ENCODE measurements around the gene MEPCE.
"Not testable (repeated sequence)": the region's sequence is repeated elsewhere in the genome, so short reads cannot be mapped to it uniquely, and the experiment has no call there.

The MEPCE gene

DNA sequence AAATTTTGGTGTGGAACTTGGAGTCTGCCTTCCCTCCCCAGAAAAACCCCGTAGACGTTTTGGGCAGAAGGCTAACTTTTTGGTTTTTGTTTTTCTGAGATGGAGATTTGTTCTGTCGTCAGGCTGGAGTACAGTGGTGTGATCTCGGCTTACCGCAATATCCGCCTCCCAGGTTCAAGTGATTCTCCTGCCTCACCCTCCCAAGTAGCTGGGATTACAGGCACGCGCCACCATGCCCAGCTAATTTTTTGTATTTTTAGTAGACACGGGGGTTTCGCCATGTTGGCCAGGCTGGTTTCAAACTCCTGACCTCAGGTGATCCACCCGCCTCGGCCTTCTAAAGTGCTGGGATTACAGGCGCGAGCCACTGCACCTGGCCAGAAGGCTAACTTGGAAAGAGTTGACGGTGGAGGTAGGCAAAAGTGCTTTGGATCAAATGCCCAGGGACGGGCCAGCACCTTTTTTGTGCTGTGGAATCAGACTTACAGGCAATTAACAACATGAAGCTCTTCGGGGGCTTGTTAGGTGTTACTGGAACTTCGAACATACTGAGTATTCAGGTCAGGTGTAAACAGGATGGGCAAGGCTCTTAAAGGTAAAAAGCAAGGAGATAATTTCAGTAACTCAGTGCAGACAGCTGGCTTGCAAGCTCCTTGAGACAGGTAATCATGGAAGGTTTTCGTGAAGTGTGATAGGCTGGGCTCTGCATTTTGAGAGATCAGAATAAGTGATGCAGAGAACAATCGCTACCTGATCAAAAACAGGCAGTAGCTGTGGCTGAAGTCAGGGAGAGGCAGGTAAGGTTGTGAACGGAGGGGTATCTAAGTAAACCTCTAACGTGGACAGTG is 4.9 kb downstream of the MEPCE start:
- no peak for DNase-seq (ENCODE audit: low spot score)

DNA sequence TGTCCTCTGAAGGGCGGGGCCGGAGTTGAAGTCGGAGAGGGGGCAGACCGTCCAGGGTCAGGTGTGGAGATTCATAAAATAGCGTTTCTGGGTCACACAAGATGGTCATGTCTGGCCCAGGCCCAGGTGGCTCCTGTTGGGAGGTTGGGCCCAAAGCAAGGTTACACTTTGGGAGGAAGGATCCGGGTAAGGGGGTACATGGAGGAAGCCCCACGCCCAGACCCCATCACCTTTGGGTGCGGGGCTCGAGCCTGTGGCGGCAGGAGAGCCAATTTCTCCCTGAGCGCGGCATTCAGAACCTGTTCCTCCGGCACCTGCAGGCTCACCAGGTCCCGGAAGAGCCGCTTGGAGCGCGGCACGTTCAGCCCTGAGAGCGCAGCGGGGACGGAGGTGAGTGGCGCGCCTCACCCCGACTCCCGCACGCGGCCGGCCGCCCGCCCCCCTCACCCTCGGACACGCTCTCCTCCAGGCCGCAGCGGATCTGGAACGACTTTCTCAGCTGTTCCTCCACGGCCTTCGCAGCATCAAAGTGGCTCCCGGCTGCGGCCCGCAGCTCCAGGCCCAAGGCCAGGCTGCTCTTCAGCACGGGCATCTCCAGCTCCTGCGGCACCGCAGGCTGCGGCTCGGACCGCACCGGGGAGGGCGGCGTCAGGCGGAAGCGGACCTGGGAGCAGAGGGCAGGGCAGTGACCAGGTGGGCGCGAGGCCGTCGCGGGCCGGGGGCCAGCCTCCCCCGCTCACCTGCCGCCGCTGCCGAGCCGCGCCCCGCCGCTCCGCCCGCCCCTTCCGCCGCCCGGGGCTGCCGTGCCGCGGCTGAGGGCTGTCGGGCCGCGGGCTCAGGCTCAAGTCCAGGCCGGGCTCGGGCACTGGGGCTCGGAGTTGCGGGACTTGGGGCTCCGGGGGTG is 6.0 kb downstream of the MEPCE start:
- peak; percentile 44 for DNase-seq (ENCODE audit: low spot score)

DNA sequence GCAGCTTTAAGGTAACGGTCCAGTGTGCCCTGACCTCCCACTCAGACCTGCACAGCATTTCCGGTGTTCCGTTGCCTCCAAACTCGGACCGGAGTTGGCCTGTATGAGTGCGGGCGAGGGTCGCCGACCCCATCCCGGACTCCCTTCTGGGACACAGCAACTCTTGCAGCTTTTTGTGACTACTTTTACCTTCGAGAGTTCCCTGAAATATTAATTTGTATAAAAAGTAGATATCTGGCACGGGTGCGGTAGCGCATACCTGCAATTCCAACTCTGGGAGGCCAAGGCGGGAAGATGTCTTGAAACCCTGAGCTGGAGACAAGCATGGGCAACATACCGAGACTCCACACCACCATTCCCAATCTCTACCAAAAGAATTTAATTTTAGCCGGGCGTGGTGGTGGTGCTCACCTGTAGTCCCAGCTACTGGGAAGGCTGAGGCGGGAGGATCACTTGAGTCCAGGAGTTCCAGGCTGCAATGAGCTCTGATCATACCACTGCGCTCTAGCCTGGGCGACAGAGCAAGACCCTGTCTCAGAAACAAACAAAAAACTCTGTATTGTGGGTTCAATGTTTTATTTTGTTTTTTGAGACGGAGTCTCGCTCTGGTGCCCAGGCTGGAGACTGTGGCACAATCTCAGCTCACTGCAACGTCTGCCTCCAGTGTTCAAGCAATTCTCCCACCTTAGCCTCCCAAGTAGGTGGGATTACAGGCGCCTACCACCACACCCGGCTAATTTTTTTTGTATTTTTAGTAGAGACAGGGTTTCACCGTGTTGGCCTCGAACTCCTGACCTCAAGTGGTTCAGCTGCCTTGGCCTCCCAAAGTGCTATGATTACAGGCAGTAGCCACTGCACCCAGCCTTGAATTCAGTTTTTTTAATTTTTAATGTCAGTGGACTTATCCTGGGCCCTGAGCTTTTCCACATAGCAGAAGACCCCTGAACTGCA is 7.8 kb downstream of the MEPCE start:
- DNase-seq (ENCODE audit: low spot score), result no peak

DNA sequence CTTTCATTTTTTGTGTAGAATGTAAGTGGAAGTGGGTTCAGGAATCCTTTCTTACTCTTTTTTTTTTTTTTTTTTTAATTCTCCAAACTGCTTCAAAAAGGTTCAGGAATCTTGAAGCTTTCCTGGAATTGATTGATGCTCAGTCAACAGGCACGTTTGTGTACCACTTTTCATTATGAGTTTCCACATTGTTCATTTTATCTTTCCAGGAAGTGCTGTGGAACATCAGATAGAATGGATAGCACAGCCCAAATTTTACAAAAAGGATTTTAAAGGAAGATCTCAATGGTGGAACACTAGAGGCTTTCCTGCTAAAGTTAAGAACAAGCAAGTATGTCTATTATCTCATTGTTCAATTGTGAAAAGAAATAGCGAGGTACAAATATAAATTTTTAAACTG is 8.5 kb downstream of the MEPCE start:
- no peak for DNase-seq (ENCODE audit: low spot score)

DNA sequence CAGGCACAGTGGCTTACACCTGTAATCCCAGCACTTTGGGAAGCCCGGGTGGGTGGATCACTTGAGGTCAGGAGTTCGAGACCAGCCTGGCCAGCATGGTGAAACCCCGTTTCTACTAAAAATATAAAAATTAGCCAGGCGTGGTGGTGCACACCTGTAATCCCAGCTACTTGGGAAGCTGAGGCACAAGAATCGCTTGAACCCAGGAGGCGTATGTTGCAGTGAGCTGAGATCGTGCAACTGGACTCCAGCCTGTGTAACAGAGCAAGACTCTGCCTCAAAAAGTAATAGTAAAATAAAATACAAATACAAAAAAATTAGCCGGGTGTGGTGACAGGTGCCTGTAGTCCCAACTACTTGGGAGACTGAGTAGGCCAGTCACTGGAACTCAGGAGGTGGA is 9.1 kb downstream of the MEPCE start:
- DNase-seq (ENCODE audit: low spot score), result not testable (repeated sequence)

DNA sequence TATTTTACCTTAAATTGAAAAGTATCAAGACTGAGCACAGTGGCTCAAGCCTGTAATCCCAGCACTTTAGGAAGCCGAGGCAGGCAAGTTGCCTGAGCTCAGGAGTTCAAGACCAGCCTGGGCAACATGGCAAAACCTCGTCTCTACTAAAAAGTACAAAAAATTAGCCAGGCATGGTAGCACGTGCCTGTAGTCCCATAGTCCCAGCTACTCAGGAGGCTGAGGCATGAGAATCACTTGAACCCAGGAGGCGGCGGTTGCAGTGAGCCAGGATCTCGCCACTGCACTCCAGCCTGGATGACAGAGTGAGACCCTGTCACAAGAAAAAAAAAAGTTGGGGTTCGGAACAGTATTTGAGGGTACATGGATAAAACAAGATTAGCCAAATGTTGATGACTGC is 9.6 kb downstream of the MEPCE start:
- DNase-seq (ENCODE audit: low spot score), result not testable (repeated sequence)

- DNase-seq (ENCODE audit: low spot score), result no peak
Observed at GRCh38 chr7:100441641-100442535, 12.3 kb downstream of the MEPCE start.

DNA sequence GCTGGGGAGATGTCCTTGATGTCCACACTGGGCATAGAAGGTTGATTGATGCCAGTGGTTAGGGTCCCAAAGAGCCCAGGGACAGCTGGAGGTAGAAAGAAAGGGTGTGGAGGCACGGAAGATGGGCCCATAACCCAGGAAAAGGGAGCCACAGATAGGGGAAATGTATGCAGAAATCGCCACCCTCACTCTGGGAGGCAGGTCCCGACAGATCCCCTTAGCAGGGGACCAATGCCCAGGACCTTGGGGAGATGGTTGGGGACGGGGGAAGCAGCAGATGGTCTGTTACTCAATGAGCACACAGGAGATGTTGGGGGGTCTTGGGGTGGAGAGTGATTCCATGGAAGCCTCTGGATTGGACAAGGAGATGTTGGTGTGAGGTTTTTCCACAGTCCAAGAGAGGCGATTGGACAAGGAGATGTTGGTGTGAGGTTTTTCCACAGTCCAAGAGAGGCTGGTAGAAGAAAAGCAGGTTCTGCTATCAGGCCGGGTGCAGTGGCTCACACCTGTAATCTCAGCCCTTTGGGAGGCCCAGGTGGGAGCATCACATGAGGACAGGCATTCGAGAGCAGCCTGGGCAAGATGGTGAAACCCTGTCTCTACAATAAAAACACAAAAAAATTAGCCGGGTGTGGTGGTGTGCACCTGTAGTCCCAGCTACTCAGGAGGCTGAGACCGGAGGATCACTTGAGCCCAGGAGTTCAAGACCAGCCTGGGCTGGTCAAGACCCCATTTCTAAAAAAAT is 13.6 kb downstream of the MEPCE start:
- DNase-seq (ENCODE audit: low spot score), result no peak

- peak; percentile 57 for DNase-seq (ENCODE audit: low spot score)
Observed at GRCh38 chr7:100444311-100445278, 15.0 kb downstream of the MEPCE start.

DNA sequence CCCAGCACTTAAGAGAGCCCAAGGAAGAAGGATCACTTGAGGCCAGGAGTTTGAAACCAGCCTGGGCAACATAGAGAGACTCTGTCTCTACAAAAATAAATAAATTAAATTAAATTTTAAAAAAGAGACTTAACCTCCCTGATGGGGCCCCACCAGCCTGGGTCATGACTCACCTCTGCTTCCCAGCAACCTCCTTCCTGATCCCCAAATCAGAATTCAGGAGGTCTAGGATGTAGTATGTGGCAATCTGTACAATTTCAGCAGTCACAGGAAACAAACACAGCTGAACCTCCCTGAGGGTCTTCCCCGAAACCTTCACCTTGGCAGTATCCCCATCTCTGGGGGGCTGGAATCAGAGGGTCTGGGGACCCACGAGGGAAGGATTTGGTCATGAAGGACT is 16.4 kb downstream of the MEPCE start:
- DNase-seq (ENCODE audit: low spot score), result no peak

DNA sequence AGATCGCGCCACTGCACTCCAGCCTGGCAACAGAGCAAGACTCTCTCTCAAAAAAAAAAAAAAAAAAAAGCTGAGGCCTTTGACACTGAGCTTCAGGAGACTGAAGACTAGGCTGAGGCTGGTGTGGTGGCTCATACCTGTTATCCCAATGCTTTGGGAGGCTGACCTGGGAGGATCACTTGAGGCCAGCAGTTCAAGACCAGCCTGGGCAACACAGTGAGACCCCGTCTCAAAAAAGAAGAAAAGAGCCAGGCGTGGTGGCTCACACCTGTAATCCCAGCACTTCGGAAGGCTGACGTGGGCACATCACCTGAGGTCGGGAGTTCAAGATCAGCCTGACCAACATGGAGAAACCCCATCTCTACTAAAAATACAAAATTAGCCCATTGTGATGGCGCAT is 17.7 kb downstream of the MEPCE start:
- not testable (repeated sequence) for DNase-seq (ENCODE audit: low spot score)

DNA sequence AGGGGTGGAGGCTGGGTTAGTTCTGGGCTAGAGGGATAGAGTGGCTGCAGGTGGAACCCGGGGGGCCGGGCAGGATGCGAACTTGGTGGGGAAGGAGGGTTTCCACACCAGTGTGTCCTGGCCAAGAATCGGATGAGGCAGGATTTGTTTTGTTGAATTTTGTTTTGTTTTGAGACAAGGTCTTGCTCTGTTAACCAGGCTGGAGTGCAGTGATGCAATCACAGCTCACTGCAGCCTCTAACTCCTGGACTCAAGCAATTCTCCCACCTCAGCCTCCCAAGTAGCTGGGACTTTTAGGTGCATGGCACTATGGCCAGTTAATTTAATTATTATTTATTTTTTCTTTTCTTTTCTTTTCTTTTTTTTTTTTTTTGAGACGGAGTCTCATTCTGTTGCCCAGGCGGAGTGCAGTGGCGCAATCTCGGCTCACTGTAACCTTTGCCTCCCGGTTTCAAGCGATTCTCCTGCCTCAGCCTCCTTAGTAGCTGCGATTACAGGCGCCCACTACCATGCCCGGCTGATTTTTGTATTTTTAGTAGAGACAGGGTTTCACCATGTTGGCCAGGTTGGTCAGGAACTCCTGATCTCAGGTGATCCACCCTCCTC is 19.7 kb downstream of the MEPCE start:
- no peak for DNase-seq (ENCODE audit: low spot score)

GRCh38 chr7:100452513-100452912 is 22.9 kb downstream of the MEPCE start:
- no peak for DNase-seq (ENCODE audit: low spot score)

GRCh38 chr7:100453854-100454253 is 24.2 kb downstream of the MEPCE start:
- DNase-seq (ENCODE audit: low spot score), result not testable (repeated sequence)

DNA sequence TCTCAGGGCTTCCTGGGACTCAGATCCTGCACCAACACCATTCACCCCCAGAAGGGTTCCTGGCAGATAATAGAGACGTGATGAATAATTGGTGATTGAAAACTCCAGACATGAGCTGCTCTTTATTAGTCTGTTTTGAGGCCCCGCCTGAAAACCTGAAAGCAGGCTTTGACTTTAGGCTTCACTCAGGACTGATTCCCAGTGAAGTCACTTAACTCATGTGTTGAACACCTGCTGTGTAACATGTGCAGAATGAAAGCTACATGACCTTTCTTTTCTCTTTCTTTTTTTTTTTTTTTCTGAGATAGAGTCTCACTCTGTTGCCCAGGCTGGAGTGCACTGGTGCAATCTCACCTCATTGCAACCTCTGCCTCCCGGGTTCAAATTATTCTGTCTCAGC is 25.6 kb downstream of the MEPCE start:
- no peak for DNase-seq (ENCODE audit: low spot score)

GRCh38 chr7:100456562-100456961 is 26.9 kb downstream of the MEPCE start:
- DNase-seq (ENCODE audit: low spot score), result no peak

DNA sequence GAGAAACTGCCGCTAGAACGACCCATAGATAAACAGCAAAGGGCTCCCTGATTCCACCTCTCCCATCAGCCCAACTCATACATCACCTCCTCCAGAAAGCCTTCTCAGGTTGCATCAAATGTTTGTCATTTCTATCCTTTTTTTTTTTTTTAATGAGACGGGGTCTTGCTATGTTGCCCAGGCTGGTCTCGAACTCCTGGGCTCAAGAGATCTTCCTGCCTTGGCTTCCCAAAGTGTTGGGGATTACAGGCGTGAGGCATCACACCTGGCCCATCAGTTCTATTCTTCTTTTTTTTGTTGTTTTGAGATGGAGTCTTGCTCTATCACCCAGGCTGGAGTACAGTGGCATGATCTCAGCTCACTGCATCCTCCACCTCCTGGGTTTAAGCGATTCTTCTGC is 27.4 kb downstream of the MEPCE start:
- DNase-seq (ENCODE audit: low spot score), result no peak

GRCh38 chr7:100464210-100464660 is 34.6 kb downstream of the MEPCE start, which contains the start of gene SPACDR:
Gene SPACDR, minus strand, starts transcription at chr7:100464260. Its CDS starts 235 bp downstream, at chr7:100464025.
- no peak for DNase-seq (ENCODE audit: low spot score)

Measured in AG20443 (cell line).